Transverse colon (tissue), 4 donors: ENCODE results near the gene KAT7. TPM values are rescaled to one million over a fixed set of nuclear protein-coding genes. Genes with fewer than 3 reads are reported as not detected.
A peak's percentile ranks its signal among the peaks of the same experiment; 100 is the strongest.

Source experiments
- DNase-seq: peaks from one replicate; pipeline ENCODE4 v3.0.0-alpha.2; 2019
- H3K27ac ChIP-seq, 4 donors: fragments of 200-600 bp; sonication (generic); 2 replicates each; pipeline ENCODE4 v1.5.1; 2016 to 2018; ENCODE audit warnings: inconsistent platforms in 4 of 4
- H3K27me3 ChIP-seq: fragments of 200-600 bp; sonication (generic); 2 replicates; pipeline ENCODE4 v1.5.1; 2017; ENCODE audit warnings: inconsistent platforms
- H3K36me3 ChIP-seq, 4 donors: fragments of 200-600 bp; sonication (generic); 2 replicates each; pipeline ENCODE4 v1.5.1; 2017 to 2019; ENCODE audit warnings: inconsistent platforms in 4 of 4
- H3K4me1 ChIP-seq, 4 donors: fragments of 200-600 bp; sonication (generic); 2 replicates each; pipeline ENCODE4 v1.5.1; 2017 to 2020; ENCODE audit warnings: inconsistent platforms in 4 of 4
- H3K4me3 ChIP-seq, 4 donors: fragments of 200-600 bp; sonication (generic); 1 replicate in 1 of 4; 2 replicates in 3 of 4; pipeline versions ENCODE4 v1.5.1 to v1.6.1; 2017 to 2019; ENCODE audit warnings: inconsistent platforms in 4 of 4
- H3K9me3 ChIP-seq, 2 donors: fragments of 200-600 bp; sonication (generic); 2 replicates each; pipeline ENCODE4 v1.5.1; 2017 to 2019; ENCODE audit warnings: inconsistent platforms in 2 of 2
- EP300 ChIP-seq: sonication (generic); formaldehyde crosslinking; IDR thresholded peaks from one replicate; pipeline ENCODE4 v1.6.1; 2017; ENCODE audit warnings: antibody characterized with exemption, low read depth
- POLR2A ChIP-seq: fragments of 450-650 bp; IDR thresholded peaks from one replicate; pipeline ENCODE4 v1.6.1; 2016; ENCODE audit warnings: antibody characterized with exemption, mild to moderate bottlenecking, moderate library complexity
- POLR2AphosphoS5 ChIP-seq, 3 donors: sonication (generic); formaldehyde crosslinking; IDR thresholded peaks; one replicate each; pipeline ENCODE4 v1.6.1; 2016; ENCODE audit warnings: antibody characterized with exemption in 3 of 3
- WGBS, 2 donors: methylation state at CpG; one replicate each; pipeline ENCODE4 v1.1.5; 2018; ENCODE audit warnings: low coverage in 1 of 2; 5-methylcytosine and 5-hydroxymethylcytosine counted together
- in situ Hi-C, 4 donors: fragments of 200-750 bp; cut with MboI; loops; one replicate each; pipeline versions ENCODE4 v1.15.0 to v1.15.1; 2017; ENCODE audit warnings: low sequenced_read_pairs in 3 of 4, low pct_ligation_motif_present in 1 of 4, low pct_unique_long_range_greater_than_20kb in 1 of 4
- intact Hi-C: fragments of 100-400 bp; cut with DNase I; formaldehyde crosslinking; loops from one replicate; pipeline ENCODE4 v1.15.1; 2023; ENCODE audit warnings: low total_unique reads
- total RNA-seq, 4 donors: library from RNA; depleted of rRNA; stranded (reverse); fragments of >200 nt; gene quantifications; one replicate each; pipeline ENCODE4 v1.1.0, GENCODE V29; 2016
- TF ChIP-seq, protein P1 (sequence below), 5 experiments: fragments of 200-600 bp in 3 of 5; fragments of 450-650 bp in 2 of 5; sonication (generic) in 3 of 5; IDR thresholded peaks; 1 replicate in 2 of 5; 2 replicates in 3 of 5; pipeline ENCODE4 v1.5.1; 2016 to 2017; ENCODE audit warnings: antibody characterized with exemption in 5 of 5, inconsistent platforms in 3 of 5, mild to moderate bottlenecking in 2 of 5, moderate library complexity in 1 of 5

The KAT7 gene
- total RNA-seq, 4 donors from 2014 or later = 21.3 to 54.2 (median 32.8) TPM

DNA sequence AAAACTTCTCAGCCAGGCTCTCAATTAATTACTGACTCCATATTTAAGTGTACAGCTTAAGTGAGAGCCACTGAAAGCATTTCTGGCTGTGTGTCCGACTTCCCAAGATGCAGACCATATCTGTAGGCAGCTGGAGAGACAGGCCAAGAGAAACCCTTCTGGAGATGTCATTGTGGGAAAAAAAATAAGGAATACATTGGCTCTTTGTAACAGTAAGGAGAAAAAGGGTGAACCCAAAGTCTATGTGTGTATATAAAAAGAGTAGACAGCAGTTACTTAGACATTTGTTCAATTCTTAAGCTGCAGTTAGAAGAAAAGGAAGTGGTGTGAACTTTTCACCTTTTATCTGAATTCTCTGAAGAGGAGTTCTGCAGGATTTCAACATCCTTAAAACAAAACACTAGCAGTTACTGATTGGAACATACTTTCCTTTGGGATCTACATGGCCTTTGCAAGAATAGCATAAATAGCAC is 46.3 kb upstream of the KAT7 start:
- 18 to 36% methylated on average over 1 of the region's 1 CpG for WGBS, 2 donors
- Histone ChIP-seq H3K4me1 (peaks cover 27 to 82% (median 46%) of the 10 kb centered on the region in 4 donors), H3K27me3 (no peaks in the 10 kb centered on the region), H3K9me3 (no peaks in the 10 kb centered on the region), H3K36me3 (no peaks in the 10 kb centered on the region), H3K27ac (peak overlapping the region; percentile 81 to 86 (median 82)), H3K4me3 (no peak overlapping the region)
- in situ Hi-C loops = no loop called here
- TF ChIP-seq, protein P1, sequence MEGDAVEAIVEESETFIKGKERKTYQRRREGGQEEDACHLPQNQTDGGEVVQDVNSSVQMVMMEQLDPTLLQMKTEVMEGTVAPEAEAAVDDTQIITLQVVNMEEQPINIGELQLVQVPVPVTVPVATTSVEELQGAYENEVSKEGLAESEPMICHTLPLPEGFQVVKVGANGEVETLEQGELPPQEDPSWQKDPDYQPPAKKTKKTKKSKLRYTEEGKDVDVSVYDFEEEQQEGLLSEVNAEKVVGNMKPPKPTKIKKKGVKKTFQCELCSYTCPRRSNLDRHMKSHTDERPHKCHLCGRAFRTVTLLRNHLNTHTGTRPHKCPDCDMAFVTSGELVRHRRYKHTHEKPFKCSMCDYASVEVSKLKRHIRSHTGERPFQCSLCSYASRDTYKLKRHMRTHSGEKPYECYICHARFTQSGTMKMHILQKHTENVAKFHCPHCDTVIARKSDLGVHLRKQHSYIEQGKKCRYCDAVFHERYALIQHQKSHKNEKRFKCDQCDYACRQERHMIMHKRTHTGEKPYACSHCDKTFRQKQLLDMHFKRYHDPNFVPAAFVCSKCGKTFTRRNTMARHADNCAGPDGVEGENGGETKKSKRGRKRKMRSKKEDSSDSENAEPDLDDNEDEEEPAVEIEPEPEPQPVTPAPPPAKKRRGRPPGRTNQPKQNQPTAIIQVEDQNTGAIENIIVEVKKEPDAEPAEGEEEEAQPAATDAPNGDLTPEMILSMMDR (IDR thresholded peaks at IDR 0.05) = no peak
- TF ChIP-seq EP300 (no peak), POLR2A (no peak), POLR2AphosphoS5 (IDR thresholded peaks at IDR 0.05) (no peak)
- no peak for DNase-seq
- intact Hi-C loops = no loop called here

DNA sequence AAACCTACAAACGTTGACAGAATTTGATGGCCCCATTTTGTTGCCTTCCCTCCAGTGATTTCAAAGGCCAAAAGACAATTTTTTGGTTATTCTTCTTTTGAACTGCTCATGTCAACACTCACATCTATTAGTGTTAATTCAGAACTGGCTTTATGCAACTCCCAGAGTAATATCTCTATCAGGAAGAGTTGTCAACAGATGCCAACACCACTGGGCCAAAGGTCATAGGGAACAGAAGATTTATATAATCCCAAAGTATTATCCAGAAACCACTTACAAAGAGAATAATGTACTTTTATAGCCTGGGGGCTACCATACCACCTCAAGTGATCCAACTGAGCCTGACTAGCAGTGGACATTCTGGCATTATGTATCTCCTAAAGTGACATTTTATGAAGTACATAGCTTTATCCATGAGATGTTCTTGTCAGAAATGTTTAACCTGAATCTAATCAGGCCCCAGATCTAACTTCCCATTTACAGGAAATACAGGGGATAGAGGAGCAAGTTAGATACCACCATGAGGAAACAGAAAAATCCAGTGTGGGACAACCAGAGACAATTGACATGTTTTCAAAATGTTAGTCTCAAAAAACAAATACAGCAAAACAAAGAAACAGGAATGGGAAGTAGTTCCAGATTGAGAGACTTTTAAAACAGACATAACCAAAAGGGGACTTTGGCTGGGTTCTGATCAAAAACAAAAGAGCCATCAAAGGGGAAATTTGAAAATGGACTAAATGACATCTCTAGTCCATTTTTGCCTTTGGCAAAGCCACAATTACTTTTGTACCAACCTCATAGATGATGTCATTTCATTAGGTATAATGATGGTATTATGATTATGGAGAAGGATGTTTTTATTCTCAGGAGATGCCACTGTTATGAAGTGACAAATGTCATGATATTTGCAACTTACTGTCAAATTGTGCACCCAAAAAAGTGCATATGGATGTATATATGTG is 43.0 kb upstream of the KAT7 start:
- in situ Hi-C loops = no loop called here
- H3K27ac ChIP-seq = peak overlapping the region; percentile 62 to 71 (median 64)
- WGBS, 2 donors = 50 to 80% methylated on average over 1 of the region's 1 CpG
- H3K36me3 ChIP-seq = no peaks in the 10 kb centered on the region
- TF ChIP-seq POLR2A (no peak), POLR2AphosphoS5 (IDR thresholded peaks at IDR 0.05) (no peak), EP300 (no peak)
- TF ChIP-seq, protein P1 (IDR thresholded peaks at IDR 0.05) = no peak
- DNase-seq = no peak
- H3K4me3 ChIP-seq = no peak overlapping the region
- H3K4me1 ChIP-seq = peaks cover 24 to 55% (median 31%) of the 10 kb centered on the region in 4 donors
- H3K9me3 ChIP-seq = no peaks in the 10 kb centered on the region
- H3K27me3 ChIP-seq = no peaks in the 10 kb centered on the region
- intact Hi-C loops = no loop called here

DNA sequence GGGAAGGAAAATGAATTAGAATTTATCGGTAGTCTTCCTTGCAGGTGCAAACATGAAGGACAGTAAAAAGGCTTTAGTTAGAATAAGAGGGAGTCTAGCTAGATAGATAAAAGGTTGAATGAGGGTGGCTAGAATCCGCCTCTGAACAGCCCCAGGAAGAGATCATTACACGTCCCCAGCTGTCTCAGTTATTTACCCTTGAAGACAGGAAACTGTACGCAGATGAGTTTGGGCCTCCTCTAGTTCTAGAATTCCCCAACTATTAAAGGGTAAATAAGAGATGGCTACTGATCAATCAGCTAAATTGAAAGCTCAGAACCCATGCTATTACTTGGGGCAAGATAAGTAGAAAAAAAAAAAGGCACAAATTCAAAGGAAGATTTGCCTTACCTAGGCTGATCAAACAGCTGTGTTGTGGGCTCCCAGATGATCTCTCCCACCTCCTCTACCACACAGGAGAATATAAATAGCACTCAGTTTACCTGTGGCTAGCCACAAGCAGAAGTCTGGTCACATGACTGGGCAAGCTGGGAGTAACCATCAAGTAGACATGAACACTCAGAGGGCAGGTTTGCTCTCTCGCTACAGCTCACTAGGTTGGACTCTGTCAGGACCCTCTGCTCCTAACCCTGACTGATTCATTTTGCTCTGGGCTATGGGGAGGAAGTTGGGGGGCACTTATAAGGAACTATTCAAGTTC is 41.5 kb upstream of the KAT7 start:
- in situ Hi-C loops = no loop called here
- intact Hi-C loops = no loop called here
- WGBS, 2 donors = 56 to 76% methylated on average over 2 to 5 of the region's 5 CpGs
- Histone ChIP-seq H3K27me3 (no peaks in the 10 kb centered on the region), H3K27ac (peak overlapping the region; percentile 62 to 71 (median 64)), H3K36me3 (no peaks in the 10 kb centered on the region), H3K9me3 (no peaks in the 10 kb centered on the region), H3K4me3 (peak overlapping the region in 1 of 4 donors; percentile 21), H3K4me1 (peaks cover 13 to 40% (median 18%) of the 10 kb centered on the region in 4 donors)
- peak in 1 of 3 donors; percentile 28 for TF ChIP-seq POLR2AphosphoS5 (IDR thresholded peaks at IDR 0.05)
- TF ChIP-seq POLR2A = no peak
- DNase-seq = peak; percentile 57

DNA sequence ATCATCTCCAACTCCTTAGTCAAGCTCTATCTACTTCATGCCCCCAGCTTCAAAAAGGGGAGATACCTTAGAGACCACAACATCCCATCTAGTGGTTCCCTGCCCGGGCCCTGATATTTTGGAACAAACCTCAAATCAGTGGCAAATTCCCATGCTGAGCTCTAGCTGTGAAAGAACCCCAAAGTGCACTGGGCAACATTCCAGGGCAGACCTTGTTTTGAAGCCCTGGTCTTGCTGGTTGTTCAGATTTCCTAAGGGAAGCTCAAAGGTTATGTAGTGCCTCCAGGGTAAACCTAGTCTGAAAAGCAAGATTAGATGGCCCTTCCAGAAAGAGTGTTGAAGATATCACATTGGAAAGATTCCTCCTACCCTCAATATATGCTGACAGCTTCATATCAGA is 40.8 kb upstream of the KAT7 start:
- Histone ChIP-seq H3K9me3 (no peaks in the 10 kb centered on the region), H3K36me3 (no peaks in the 10 kb centered on the region), H3K27ac (peak overlapping the region; percentile 62 to 71 (median 64)), H3K4me3 (no peak overlapping the region), H3K27me3 (no peaks in the 10 kb centered on the region), H3K4me1 (peaks cover 7 to 33% (median 11%) of the 10 kb centered on the region in 4 donors)
- no peak for DNase-seq
- in situ Hi-C loops = no loop called here
- 69% methylated on average over 1 of the region's 1 CpG; no CpG with 5 or more reads in 1 of the 2 donors for WGBS, 2 donors
- no peak for TF ChIP-seq EP300
- no peak for TF ChIP-seq POLR2AphosphoS5 (IDR thresholded peaks at IDR 0.05)
- TF ChIP-seq, protein P1 (IDR thresholded peaks at IDR 0.05) = no peak
- TF ChIP-seq POLR2A = no peak
- intact Hi-C loops = no loop called here
